Measurements from ENCODE around the gene GARIN1A. TPM values are rescaled to one million over a fixed set of nuclear protein-coding genes. Genes with fewer than 3 reads are reported as not detected.

Gene GARIN1A
- total and polyA plus RNA-seq, 10 of the 15 experiments (the other 5 are each of a cell fraction or from before 2014, with no cell fraction given): 0.04 to 0.43 (median 0.23) TPM; not detected in 1

- ChIA-PET RAD21 (ENCODE audit: unreplicated experiment) (no interaction called here), POLR2A (no interaction called here), CTCF (interaction anchor here (1.9 kb wide), 1 partner anchor 12 kb away, joined by 7 read pairs; no protein-coding TSS in a partner anchor), SMC1A (ENCODE audit: uncharacterized antibody, unreplicated experiment) (interaction anchor here (0.6 kb wide), 1 partner anchor 79 kb away, joined by 3 read pairs; no protein-coding TSS in a partner anchor)
- Histone ChIP-seq H3K36me3 (ENCODE audit: control insufficient read depth in 2 of 2, insufficient read depth in 2 of 2, low read length in 1 of 2) (no peaks in the 10 kb centered on the region), H2AFZ (ENCODE audit: control insufficient read depth, low read depth, low read length) (no peak overlapping the region), H3K9ac (ENCODE audit: control insufficient read depth, insufficient read depth, low read length) (no peak overlapping the region), H4K20me1 (ENCODE audit: control insufficient read depth, insufficient read depth) (no peaks in the 10 kb centered on the region), H3K4me1 (ENCODE audit: control insufficient read depth, insufficient read depth, low read length) (no peaks in the 10 kb centered on the region), H3K4me2 (ENCODE audit: control insufficient read depth, insufficient read depth) (no peak overlapping the region), H3K27ac (ENCODE audit: control insufficient read depth, insufficient read depth) (no peak overlapping the region), H3K79me2 (ENCODE audit: control insufficient read depth, insufficient read depth, low read length) (no peaks in the 10 kb centered on the region), H3K27me3 (replicated peaks in 1 of 2; ENCODE audit: control insufficient read depth in 2 of 2, insufficient read depth in 2 of 2, low read length in 1 of 2) (no peaks in the 10 kb centered on the region), H3K9me3 (replicated peaks; ENCODE audit: control insufficient read depth, insufficient read depth, low read length) (peaks cover 3% of the 10 kb centered on the region; the same call in 2 of the 3 replicates), H3K4me3 (no peak overlapping the region)
- BruUV-seq (replicated peaks): no TSS peak
- DNase-seq (ENCODE audit: low read depth, low spot score) (no peak), FAIRE-seq (no peak), ATAC-seq (no peak)
- intact Hi-C loops (cut with micrococcal nuclease; ENCODE audit: unreplicated experiment) (no loop called here), in situ Hi-C loops (cut with MboI) (no loop called here)
- 99% methylated on average over 5 of the region's 5 CpGs for WGBS (ENCODE audit: insufficient coverage, insufficient replicate concordance, low lambda C conversion rate, missing lambda C conversion rate)
- TF ChIP-seq WRNIP1 (IDR thresholded peaks at IDR 0.05; ENCODE audit: borderline replicate concordance, low read depth, low read length): no peak
- no peak for TF ChIP-seq FOXM1 (IDR thresholded peaks at IDR 0.05; ENCODE audit: low read depth, low read length)
- no peak for TF ChIP-seq YBX1 (IDR thresholded peaks at IDR 0.05)
- no peak for TF ChIP-seq BHLHE40 (IDR thresholded peaks at IDR 0.05; ENCODE audit: borderline replicate concordance in 1 of 2, low read depth in 2 of 2, low read length in 1 of 2)
- no peak for TF ChIP-seq SP1 (IDR thresholded peaks at IDR 0.05; ENCODE audit: low read depth, low read length)
- no peak for TF ChIP-seq SKIL (IDR thresholded peaks at IDR 0.05; ENCODE audit: low read depth, poor library complexity, severe bottlenecking)
- TF ChIP-seq CBFB (IDR thresholded peaks at IDR 0.05; ENCODE audit: low read depth): no peak
- no peak for TF ChIP-seq RUNX3 (IDR thresholded peaks at IDR 0.05; ENCODE audit: low read length)
- no peak for TF ChIP-seq ATF2 (IDR thresholded peaks at IDR 0.05; ENCODE audit: low read length)
- TF ChIP-seq, protein P1, sequence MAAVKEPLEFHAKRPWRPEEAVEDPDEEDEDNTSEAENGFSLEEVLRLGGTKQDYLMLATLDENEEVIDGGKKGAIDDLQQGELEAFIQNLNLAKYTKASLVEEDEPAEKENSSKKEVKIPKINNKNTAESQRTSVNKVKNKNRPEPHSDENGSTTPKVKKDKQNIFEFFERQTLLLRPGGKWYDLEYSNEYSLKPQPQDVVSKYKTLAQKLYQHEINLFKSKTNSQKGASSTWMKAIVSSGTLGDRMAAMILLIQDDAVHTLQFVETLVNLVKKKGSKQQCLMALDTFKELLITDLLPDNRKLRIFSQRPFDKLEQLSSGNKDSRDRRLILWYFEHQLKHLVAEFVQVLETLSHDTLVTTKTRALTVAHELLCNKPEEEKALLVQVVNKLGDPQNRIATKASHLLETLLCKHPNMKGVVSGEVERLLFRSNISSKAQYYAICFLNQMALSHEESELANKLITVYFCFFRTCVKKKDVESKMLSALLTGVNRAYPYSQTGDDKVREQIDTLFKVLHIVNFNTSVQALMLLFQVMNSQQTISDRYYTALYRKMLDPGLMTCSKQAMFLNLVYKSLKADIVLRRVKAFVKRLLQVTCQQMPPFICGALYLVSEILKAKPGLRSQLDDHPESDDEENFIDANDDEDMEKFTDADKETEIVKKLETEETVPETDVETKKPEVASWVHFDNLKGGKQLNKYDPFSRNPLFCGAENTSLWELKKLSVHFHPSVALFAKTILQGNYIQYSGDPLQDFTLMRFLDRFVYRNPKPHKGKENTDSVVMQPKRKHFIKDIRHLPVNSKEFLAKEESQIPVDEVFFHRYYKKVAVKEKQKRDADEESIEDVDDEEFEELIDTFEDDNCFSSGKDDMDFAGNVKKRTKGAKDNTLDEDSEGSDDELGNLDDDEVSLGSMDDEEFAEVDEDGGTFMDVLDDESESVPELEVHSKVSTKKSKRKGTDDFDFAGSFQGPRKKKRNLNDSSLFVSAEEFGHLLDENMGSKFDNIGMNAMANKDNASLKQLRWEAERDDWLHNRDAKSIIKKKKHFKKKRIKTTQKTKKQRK (IDR thresholded peaks at IDR 0.05; ENCODE audit: low read depth, low read length): no peak
- TF ChIP-seq RFX5 (IDR thresholded peaks at IDR 0.05; ENCODE audit: low read depth, low read length): no peak
- no peak for TF ChIP-seq CREM (IDR thresholded peaks at IDR 0.05; ENCODE audit: low read depth)
- no peak for TF ChIP-seq ZBTB40 (IDR thresholded peaks at IDR 0.05; ENCODE audit: borderline replicate concordance)
Observed at GRCh38 chr7:128661446-128661845, 10.6 kb upstream of the GARIN1A start.

Data from GM12878 (cell line).